ENCODE measurements around the gene RAB25. TPM values are rescaled to one million over a fixed set of nuclear protein-coding genes. Genes with fewer than 3 reads are reported as not detected.
"Not testable (repeated sequence)": the region's sequence is repeated elsewhere in the genome, so short reads cannot be mapped to it uniquely, and the experiment has no call there.

The RAB25 gene
- total and polyA plus RNA-seq, 2 of the 13 experiments (the other 11 are each of a cell fraction or from before 2014, with no cell fraction given), result 0.20 to 0.22 TPM

GRCh38 chr1:156033011-156033410, 27.9 kb upstream of the RAB25 start (continued):
- TF ChIP-seq REST (IDR thresholded peaks at IDR 0.05; ENCODE audit: borderline replicate concordance in 1 of 2, low read depth in 1 of 2, low read length in 2 of 2) (no peak), MIXL1 (CRISPR knock-in tag; IDR thresholded peaks at IDR 0.05) (no peak), ZFP82 (CRISPR knock-in tag; IDR thresholded peaks at IDR 0.05; ENCODE audit: borderline replicate concordance) (no peak)

- H3K9me3 ChIP-seq (ENCODE audit: low read length); H3K27me3 ChIP-seq (ENCODE audit: control insufficient read depth in 1 of 2, insufficient read depth in 2 of 2, low read length in 2 of 2); H3K4me1 ChIP-seq (ENCODE audit: insufficient read depth, low read length); POLR2A ChIA-PET; DNase-seq (ENCODE audit: low spot score); ATAC-seq; BruUV-seq (replicated peaks); H3K9ac ChIP-seq (ENCODE audit: insufficient read depth, low read depth, low read length); CTCF ChIA-PET (ENCODE audit: low intra/inter-chr PET ratio, low total read pairs); H3K4me2 ChIP-seq (ENCODE audit: low read depth, low read length); in situ Hi-C loops (cut with HindIII; ENCODE audit: extremely low pct_ligation_motif_present, low pct_unique_long_range_greater_than_20kb); H3K4me3 ChIP-seq (replicated peaks in 1 of 3; ENCODE audit: insufficient read depth in 1 of 3, low read depth in 2 of 3, low read length in 3 of 3); H4K20me1 ChIP-seq (ENCODE audit: insufficient read depth, low read length); H3K79me2 ChIP-seq (ENCODE audit: insufficient read depth, low read length); intact Hi-C loops (cut with micrococcal nuclease; ENCODE audit: unreplicated experiment); FAIRE-seq; H2AFZ ChIP-seq (ENCODE audit: low read length); H3K27ac ChIP-seq (ENCODE audit: extremely low read length, insufficient read depth, low read length): not testable (repeated sequence)
- WGBS (ENCODE audit: low lambda C conversion rate), result 97% methylated on average over 4 of the region's 4 CpGs
- peaks cover 2 to 10% of the 10 kb centered on the region in 2 experiments; a peak in 3 of 5 replicates for H3K36me3 ChIP-seq (replicated peaks in 1 of 2; ENCODE audit: control insufficient read depth in 1 of 2, insufficient read depth in 2 of 2, low read length in 2 of 2)
Measured at GRCh38 chr1:156034991-156035390, 26.0 kb upstream of the RAB25 start.
